GM12875 (cell line): Measurements from ENCODE around the gene TYW1B.
"Not testable (repeated sequence)": the region's sequence is repeated elsewhere in the genome, so short reads cannot be mapped to it uniquely, and the experiment has no call there.

Experiments used
- H3K4me3 ChIP-seq: one replicate; pipeline ENCODE4 v1.5.1; 2011; ENCODE audit warnings: low read depth, low read length, control low read depth
- TF ChIP-seq, protein P1 (sequence below): IDR thresholded peaks from 2 replicates; pipeline ENCODE4 v1.5.1; 2011; ENCODE audit warnings: low read depth, mild to moderate bottlenecking, control low read depth, inconsistent platforms, low read length, moderate library complexity, borderline replicate concordance; ENCODE audit not compliant: insufficient read depth

TYW1B gene

GRCh38 chr7:72751978-72752377 lies 76.0 kb downstream of the TYW1B start:
- TF ChIP-seq, protein P1, sequence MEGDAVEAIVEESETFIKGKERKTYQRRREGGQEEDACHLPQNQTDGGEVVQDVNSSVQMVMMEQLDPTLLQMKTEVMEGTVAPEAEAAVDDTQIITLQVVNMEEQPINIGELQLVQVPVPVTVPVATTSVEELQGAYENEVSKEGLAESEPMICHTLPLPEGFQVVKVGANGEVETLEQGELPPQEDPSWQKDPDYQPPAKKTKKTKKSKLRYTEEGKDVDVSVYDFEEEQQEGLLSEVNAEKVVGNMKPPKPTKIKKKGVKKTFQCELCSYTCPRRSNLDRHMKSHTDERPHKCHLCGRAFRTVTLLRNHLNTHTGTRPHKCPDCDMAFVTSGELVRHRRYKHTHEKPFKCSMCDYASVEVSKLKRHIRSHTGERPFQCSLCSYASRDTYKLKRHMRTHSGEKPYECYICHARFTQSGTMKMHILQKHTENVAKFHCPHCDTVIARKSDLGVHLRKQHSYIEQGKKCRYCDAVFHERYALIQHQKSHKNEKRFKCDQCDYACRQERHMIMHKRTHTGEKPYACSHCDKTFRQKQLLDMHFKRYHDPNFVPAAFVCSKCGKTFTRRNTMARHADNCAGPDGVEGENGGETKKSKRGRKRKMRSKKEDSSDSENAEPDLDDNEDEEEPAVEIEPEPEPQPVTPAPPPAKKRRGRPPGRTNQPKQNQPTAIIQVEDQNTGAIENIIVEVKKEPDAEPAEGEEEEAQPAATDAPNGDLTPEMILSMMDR: no peak
- H3K4me3 ChIP-seq: no peak overlapping the region

- TF ChIP-seq, protein P1: no peak
- no peak overlapping the region for H3K4me3 ChIP-seq
Measured at GRCh38 chr7:72751378-72751777, 76.6 kb downstream of the TYW1B start.

- H3K4me3 ChIP-seq: not testable (repeated sequence)
Measured at GRCh38 chr7:72748649-72749048, 79.4 kb downstream of the TYW1B start.

DNA sequence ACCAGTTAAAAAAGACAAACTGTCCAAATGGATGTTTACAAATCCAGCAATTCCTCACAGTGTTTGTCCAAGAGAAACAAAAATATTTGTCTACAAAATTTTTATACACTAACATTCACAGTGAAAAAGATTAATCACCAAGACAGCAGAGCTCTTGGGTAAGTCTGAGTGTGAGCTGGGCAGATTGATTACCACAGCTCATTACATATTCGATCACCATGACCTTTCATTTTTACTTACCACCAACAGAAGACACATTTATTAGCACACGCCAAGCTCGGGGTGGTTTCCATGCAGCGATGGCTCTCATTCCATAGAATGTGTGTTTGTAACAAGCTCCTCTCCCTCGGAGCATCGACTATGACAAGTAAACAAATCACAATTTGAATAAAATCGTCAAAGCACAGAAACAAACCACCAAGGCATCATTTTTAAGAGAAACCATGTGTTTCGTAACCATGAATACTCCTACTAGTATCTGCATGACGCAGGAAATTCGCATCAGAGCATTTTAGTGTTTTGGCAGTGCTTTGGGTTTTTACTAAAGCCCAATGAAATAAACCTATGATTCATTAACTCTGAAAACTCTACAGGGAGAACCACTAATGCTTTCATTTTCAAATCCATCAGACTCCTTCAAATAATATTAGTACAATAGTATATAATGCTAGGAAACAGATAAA lies 83.6 kb downstream of the TYW1B start:
- H3K4me3 ChIP-seq: not testable (repeated sequence)

GRCh38 chr7:72743801-72744200 lies 84.2 kb downstream of the TYW1B start:
- H3K4me3 ChIP-seq: not testable (repeated sequence)

- H3K4me3 ChIP-seq: not testable (repeated sequence)
Measured at GRCh38 chr7:72739716-72740115, 88.3 kb downstream of the TYW1B start.

DNA sequence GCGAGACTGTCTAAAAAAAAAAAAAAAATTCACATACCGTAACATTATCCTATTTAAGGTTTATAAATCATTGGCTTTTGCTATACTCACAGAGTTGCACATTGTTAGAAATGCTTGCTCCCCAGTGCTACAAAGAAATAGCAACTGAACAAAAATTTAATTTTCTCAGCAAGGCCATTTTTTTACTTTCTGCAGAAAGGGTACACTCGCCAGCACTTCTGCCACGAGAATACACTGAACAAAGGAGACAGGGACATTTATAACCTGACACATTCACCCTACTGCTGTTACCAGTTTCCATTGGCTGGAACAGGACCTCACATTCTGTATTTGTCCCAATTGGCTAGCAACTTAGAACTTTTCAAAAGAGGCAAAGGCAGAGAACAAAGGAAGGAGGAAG lies 92.1 kb downstream of the TYW1B start:
- H3K4me3 ChIP-seq: not testable (repeated sequence)

DNA sequence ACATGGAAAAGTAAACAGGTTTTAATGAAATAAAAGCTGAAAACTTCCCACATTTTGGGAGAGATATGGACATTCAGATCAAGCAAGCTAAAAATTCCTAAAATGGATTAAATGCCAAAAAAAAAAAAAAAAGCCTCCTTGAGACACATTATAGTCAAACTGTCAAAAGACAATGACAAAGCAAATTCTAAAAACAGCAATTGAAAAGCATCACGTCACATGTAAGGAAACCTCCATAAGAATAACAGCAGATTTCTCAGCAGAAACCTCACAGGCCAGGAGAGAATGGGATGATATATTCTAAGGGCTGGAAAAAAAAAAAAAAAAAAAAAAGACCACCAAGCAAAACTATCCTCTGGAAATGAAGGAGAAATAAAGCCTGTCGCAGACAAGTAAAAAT lies 97.2 kb downstream of the TYW1B start:
- H3K4me3 ChIP-seq: not testable (repeated sequence)

- H3K4me3 ChIP-seq: not testable (repeated sequence)
Measured at GRCh38 chr7:72730384-72730783, 97.6 kb downstream of the TYW1B start.

DNA sequence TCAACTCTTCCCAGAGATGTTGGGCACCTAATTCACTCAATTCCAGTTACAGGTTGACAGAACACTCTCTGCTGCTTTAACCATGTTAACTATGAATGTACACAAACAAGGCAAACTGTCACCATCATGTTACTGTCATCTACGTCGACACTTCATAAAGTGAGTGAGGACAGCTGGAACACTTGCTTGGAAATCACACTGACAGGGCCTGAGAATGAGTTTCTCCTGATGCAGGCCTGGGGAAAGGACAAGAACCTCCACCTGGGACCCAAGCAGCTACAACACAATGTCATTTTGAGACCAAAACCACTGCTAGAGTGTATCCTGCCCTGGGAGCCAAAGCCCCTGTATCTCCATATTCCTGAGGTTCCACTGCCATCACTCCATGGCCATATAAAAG lies 98.9 kb downstream of the TYW1B start:
- not testable (repeated sequence) for H3K4me3 ChIP-seq

GRCh38 chr7:72722694-72723093 lies 105.3 kb downstream of the TYW1B start:
- not testable (repeated sequence) for H3K4me3 ChIP-seq

GRCh38 chr7:72720890-72721289 lies 107.1 kb downstream of the TYW1B start:
- H3K4me3 ChIP-seq: not testable (repeated sequence)

DNA sequence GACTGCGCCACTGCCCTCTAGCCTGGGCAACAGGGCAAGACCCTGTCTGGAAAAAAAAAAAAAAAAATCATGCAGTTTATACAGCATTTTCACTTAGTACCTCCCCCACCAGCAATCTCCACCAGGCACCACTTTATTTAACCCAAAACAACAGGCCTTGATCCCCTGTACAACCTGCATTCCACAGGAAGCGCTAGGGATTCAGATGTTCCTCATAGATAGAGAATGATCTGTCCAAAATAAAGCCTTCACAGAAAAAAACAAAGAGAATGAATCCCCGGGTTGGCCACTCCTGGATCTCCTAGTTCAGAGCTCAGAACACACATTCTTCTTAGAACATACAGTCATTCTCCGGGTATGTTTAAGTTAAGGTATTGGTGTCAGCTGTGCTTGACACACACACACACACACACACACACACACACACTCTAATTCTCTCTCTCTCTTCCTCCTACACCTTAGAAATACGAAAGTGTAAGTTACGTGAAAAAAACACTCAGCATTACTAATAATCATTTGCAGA lies 110.7 kb downstream of the TYW1B start:
- not testable (repeated sequence) for H3K4me3 ChIP-seq

- not testable (repeated sequence) for H3K4me3 ChIP-seq
Measured at GRCh38 chr7:72711927-72712326, 116.1 kb downstream of the TYW1B start.
